Liver (tissue), 9 donors: ENCODE results near the gene ACAT2. TPM values are rescaled to one million over a fixed set of nuclear protein-coding genes. Genes with fewer than 3 reads are reported as not detected.
"Not testable (repeated sequence)": the region's sequence is repeated elsewhere in the genome, so short reads cannot be mapped to it uniquely, and the experiment has no call there.

Experiments used
- DNase-seq: peaks from one replicate; pipeline ENCODE4 v3.0.0-alpha.2; 2017; ENCODE audit warnings: low spot score
- H3K27ac ChIP-seq, 2 donors: one replicate each; pipeline ENCODE4 v1.7.0; 2013; ENCODE audit warnings: inconsistent platforms in 2 of 2, low read length in 2 of 2, control low read depth in 1 of 2, low read depth in 1 of 2, mild to moderate bottlenecking in 1 of 2
- H3K27me3 ChIP-seq, 4 donors: one replicate each; pipeline versions ENCODE4 v1.6.1 to v1.7.0; 2013; ENCODE audit warnings: low read length in 3 of 4, inconsistent platforms in 1 of 4, mild to moderate bottlenecking in 1 of 4, moderate library complexity in 1 of 4; ENCODE audit not compliant: control insufficient read depth in 4 of 4, insufficient read depth in 4 of 4
- H3K36me3 ChIP-seq, 4 donors: one replicate each; pipeline versions ENCODE4 v1.6.1 to v1.7.0; 2013; ENCODE audit warnings: low read length in 3 of 4, mild to moderate bottlenecking in 3 of 4, low read depth in 1 of 4, moderate library complexity in 1 of 4; ENCODE audit not compliant: control insufficient read depth in 4 of 4, insufficient read depth in 3 of 4
- H3K4me1 ChIP-seq, 4 donors: one replicate each; pipeline versions ENCODE4 v1.6.1 to v1.7.0; 2013; ENCODE audit warnings: low read length in 3 of 4, mild to moderate bottlenecking in 3 of 4, moderate library complexity in 1 of 4; ENCODE audit not compliant: control insufficient read depth in 4 of 4, insufficient read depth in 4 of 4
- H3K4me3 ChIP-seq, 3 donors: one replicate each; pipeline versions ENCODE4 v1.6.1 to v1.7.0; 2013; ENCODE audit warnings: low read length in 3 of 3, control low read depth in 1 of 3, low read depth in 1 of 3, mild to moderate bottlenecking in 1 of 3
- H3K9ac ChIP-seq, 2 donors: one replicate each; pipeline ENCODE4 v1.7.0; 2013; ENCODE audit warnings: low read length in 2 of 2, mild to moderate bottlenecking in 2 of 2, moderate library complexity in 2 of 2, control low read depth in 1 of 2, low read depth in 1 of 2
- H3K9me3 ChIP-seq, 4 donors: one replicate each; pipeline versions ENCODE4 v1.6.1 to v1.7.0; 2013; ENCODE audit warnings: low read length in 3 of 4; ENCODE audit not compliant: control insufficient read depth in 4 of 4
- ATF3 ChIP-seq: IDR thresholded peaks from 2 replicates; pipeline ENCODE4 v1.6.1; 2016; ENCODE audit warnings: antibody characterized with exemption
- CTCF ChIP-seq: fragments of 150-350 bp; IDR thresholded peaks from 2 replicates; pipeline ENCODE4 v1.5.1; 2017; ENCODE audit warnings: improper control_type of control experiment, low read depth, low read length; ENCODE audit not compliant: missing input control
- EGR1 ChIP-seq, 2 donors: IDR thresholded peaks; 2 replicates each; pipeline ENCODE4 v1.6.1; 2016 to 2018; ENCODE audit warnings: antibody characterized with exemption in 2 of 2, low read depth in 2 of 2
- GABPA ChIP-seq, 2 donors: IDR thresholded peaks in 1 of 2; conservative IDR thresholded peaks in 1 of 2; 2 replicates each; pipeline ENCODE4 v1.6.1; 2016; ENCODE audit warnings: antibody characterized with exemption in 2 of 2, mild to moderate bottlenecking in 1 of 2, moderate library complexity in 1 of 2
- HNF4A ChIP-seq, 2 donors: conservative IDR thresholded peaks; 2 replicates each; pipeline ENCODE4 v1.6.1; 2016; ENCODE audit warnings: antibody characterized with exemption in 2 of 2, mild to moderate bottlenecking in 2 of 2
- HNF4G ChIP-seq: IDR thresholded peaks from 2 replicates; pipeline ENCODE4 v1.6.1; 2016; ENCODE audit warnings: antibody characterized with exemption
- JUND ChIP-seq, 2 donors: IDR thresholded peaks; 2 replicates each; pipeline ENCODE4 v1.6.1; 2016; ENCODE audit warnings: antibody characterized with exemption in 2 of 2
- MAX ChIP-seq: IDR thresholded peaks from 2 replicates; pipeline ENCODE4 v1.6.1; 2016; ENCODE audit warnings: antibody characterized with exemption
- RAD21 ChIP-seq, 2 donors: IDR thresholded peaks; 2 replicates each; pipeline ENCODE4 v1.6.1; 2016; ENCODE audit warnings: antibody characterized with exemption in 2 of 2, mild to moderate bottlenecking in 2 of 2
- RXRA ChIP-seq, 2 donors: IDR thresholded peaks; 2 replicates each; pipeline ENCODE4 v1.6.1; 2017 to 2018; ENCODE audit warnings: antibody characterized with exemption in 2 of 2, mild to moderate bottlenecking in 1 of 2
- SP1 ChIP-seq: IDR thresholded peaks from 2 replicates; pipeline ENCODE4 v1.6.1; 2018; ENCODE audit warnings: antibody characterized with exemption, mild to moderate bottlenecking
- YY1 ChIP-seq: IDR thresholded peaks from 2 replicates; pipeline ENCODE4 v1.6.1; 2016; ENCODE audit warnings: antibody characterized with exemption, mild to moderate bottlenecking
- WGBS: extraction: QIAGEN DNeasy Blood & Tissue Kit; methylation state at CpG from one replicate; pipeline ENCODE4 v1.1.7; 2013; 5-methylcytosine and 5-hydroxymethylcytosine counted together
- polyA plus RNA-seq, 2 donors: library from polyadenylated mRNA; stranded (reverse) in 1 of 2; unstranded in 1 of 2; fragments of 200-250 nt in 1 of 2; fragments of >200 nt in 1 of 2; fragmentation: Nextera tagmentation in 1 of 2; extraction: Ambion mirVana in 1 of 2; gene quantifications; one replicate each; pipeline versions ENCODE4 v1.2.1 to v1.2.3, GENCODE V29; 2013 to 2015
- total RNA-seq, 2 donors: library from RNA; depleted of rRNA; stranded (reverse); fragments of >200 nt; gene quantifications; one replicate each; pipeline ENCODE4 v1.2.3, GENCODE V29; 2014
- TF ChIP-seq, protein P1 (sequence below): IDR thresholded peaks from 2 replicates; pipeline ENCODE4 v1.6.1; 2016; ENCODE audit warnings: antibody characterized with exemption
- TF ChIP-seq, protein P2 (sequence below): IDR thresholded peaks from 2 replicates; pipeline ENCODE4 v1.6.1; 2016; ENCODE audit warnings: antibody characterized with exemption, mild to moderate bottlenecking
- donor health status: healthy.
- donor health status: healthy.
- donor health status: healthy.
- donor health status: healthy.
- donor health status: healthy.

ACAT2 gene
- total and polyA plus RNA-seq, 4 donors = 68.2 to 116 (median 94.2) TPM

GRCh38 chr6:159790956-159791598, 29.2 kb downstream of the ACAT2 start:
- H3K4me3 ChIP-seq = peak overlapping the region; percentile 60 to 87 (median 86)
- 17% methylated on average over 18 of the region's 18 CpGs for WGBS
- peaks cover 3 to 32% (median 25%) of the 10 kb centered on the region in 4 donors for H3K4me1 ChIP-seq
- H3K27ac ChIP-seq = peak overlapping the region; percentile 99
- H3K36me3 ChIP-seq = peaks cover 3 to 14% (median 10%) of the 10 kb centered on the region in 4 donors
- H3K9me3 ChIP-seq = no peaks in the 10 kb centered on the region
- no peak for TF ChIP-seq JUND (IDR thresholded peaks at IDR 0.05)
- TF ChIP-seq CTCF = no peak
- TF ChIP-seq SP1 = no peak
- no peak for TF ChIP-seq YY1
- no peak for TF ChIP-seq MAX
- no peak for TF ChIP-seq RAD21 (IDR thresholded peaks at IDR 0.05)
- no peak for TF ChIP-seq RXRA (IDR thresholded peaks at IDR 0.05)
- H3K27me3 ChIP-seq = no peaks in the 10 kb centered on the region
- DNase-seq = peak; percentile 37
- H3K9ac ChIP-seq = peak overlapping the region; percentile 48 to 90

- not testable (repeated sequence) for H3K27me3 ChIP-seq, H3K9ac ChIP-seq, H3K27ac ChIP-seq, DNase-seq, H3K4me3 ChIP-seq, H3K9me3 ChIP-seq
- WGBS = 85% methylated on average over 8 of the region's 8 CpGs
- Histone ChIP-seq H3K36me3 (peaks cover 6 to 30% (median 21%) of the 10 kb centered on the region in 4 donors), H3K4me1 (peaks cover 3 to 17% (median 13%) of the 10 kb centered on the region in 4 donors)
Observed at GRCh38 chr6:159794976-159795375, 33.1 kb downstream of the ACAT2 start.

- TF ChIP-seq EGR1 (IDR thresholded peaks at IDR 0.05; ENCODE audit: low read depth in 2 of 2) (no peak), ATF3 (no peak), HNF4A (conservative IDR thresholded peaks at IDR 0.05) (no peak), SP1 (no peak), MAX (no peak), RAD21 (IDR thresholded peaks at IDR 0.05) (no peak), GABPA (IDR thresholded peaks at IDR 0.05 in 1 of 2, conservative IDR thresholded peaks at IDR 0.05 in 1 of 2) (no peak), HNF4G (no peak)
- TF ChIP-seq, protein P1, sequence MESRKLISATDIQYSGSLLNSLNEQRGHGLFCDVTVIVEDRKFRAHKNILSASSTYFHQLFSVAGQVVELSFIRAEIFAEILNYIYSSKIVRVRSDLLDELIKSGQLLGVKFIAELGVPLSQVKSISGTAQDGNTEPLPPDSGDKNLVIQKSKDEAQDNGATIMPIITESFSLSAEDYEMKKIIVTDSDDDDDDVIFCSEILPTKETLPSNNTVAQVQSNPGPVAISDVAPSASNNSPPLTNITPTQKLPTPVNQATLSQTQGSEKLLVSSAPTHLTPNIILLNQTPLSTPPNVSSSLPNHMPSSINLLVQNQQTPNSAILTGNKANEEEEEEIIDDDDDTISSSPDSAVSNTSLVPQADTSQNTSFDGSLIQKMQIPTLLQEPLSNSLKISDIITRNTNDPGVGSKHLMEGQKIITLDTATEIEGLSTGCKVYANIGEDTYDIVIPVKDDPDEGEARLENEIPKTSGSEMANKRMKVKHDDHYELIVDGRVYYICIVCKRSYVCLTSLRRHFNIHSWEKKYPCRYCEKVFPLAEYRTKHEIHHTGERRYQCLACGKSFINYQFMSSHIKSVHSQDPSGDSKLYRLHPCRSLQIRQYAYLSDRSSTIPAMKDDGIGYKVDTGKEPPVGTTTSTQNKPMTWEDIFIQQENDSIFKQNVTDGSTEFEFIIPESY = no peak
- TF ChIP-seq, protein P2, sequence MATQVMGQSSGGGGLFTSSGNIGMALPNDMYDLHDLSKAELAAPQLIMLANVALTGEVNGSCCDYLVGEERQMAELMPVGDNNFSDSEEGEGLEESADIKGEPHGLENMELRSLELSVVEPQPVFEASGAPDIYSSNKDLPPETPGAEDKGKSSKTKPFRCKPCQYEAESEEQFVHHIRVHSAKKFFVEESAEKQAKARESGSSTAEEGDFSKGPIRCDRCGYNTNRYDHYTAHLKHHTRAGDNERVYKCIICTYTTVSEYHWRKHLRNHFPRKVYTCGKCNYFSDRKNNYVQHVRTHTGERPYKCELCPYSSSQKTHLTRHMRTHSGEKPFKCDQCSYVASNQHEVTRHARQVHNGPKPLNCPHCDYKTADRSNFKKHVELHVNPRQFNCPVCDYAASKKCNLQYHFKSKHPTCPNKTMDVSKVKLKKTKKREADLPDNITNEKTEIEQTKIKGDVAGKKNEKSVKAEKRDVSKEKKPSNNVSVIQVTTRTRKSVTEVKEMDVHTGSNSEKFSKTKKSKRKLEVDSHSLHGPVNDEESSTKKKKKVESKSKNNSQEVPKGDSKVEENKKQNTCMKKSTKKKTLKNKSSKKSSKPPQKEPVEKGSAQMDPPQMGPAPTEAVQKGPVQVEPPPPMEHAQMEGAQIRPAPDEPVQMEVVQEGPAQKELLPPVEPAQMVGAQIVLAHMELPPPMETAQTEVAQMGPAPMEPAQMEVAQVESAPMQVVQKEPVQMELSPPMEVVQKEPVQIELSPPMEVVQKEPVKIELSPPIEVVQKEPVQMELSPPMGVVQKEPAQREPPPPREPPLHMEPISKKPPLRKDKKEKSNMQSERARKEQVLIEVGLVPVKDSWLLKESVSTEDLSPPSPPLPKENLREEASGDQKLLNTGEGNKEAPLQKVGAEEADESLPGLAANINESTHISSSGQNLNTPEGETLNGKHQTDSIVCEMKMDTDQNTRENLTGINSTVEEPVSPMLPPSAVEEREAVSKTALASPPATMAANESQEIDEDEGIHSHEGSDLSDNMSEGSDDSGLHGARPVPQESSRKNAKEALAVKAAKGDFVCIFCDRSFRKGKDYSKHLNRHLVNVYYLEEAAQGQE = no peak
- Histone ChIP-seq H3K9me3 (no peaks in the 10 kb centered on the region), H3K27me3 (no peaks in the 10 kb centered on the region), H3K27ac (no peak overlapping the region), H3K36me3 (peaks cover 6 to 28% (median 21%) of the 10 kb centered on the region in 4 donors), H3K9ac (no peak overlapping the region), H3K4me3 (no peak overlapping the region), H3K4me1 (no peaks in the 10 kb centered on the region)
- 42% methylated on average over 1 of the region's 1 CpG for WGBS
- no peak for DNase-seq
Observed at GRCh38 chr6:159797554-159797953, 35.7 kb downstream of the ACAT2 start.
